NCI-H2081 (cell line): ENCODE data around the gene NUP43.
"Not testable (repeated sequence)": the region's sequence is repeated elsewhere in the genome, so short reads cannot be mapped to it uniquely, and the experiment has no call there.

Experiments used
- DNase-seq, 2 experiments: peaks; one replicate each; lab custom pipeline; 2025; lab: John Stamatoyannopoulos, UW

Gene NUP43

GRCh38 chr6:149694921-149695320 lies 51.4 kb downstream of the NUP43 start:
- no peak for DNase-seq

GRCh38 chr6:149691201-149691600 lies 55.1 kb downstream of the NUP43 start:
- no peak for DNase-seq

- DNase-seq = no peak
These were observed 60.1 kb downstream of the NUP43 start for GRCh38 chr6:149686230-149686629.

- DNase-seq = no peak
These were observed 63.0 kb downstream of the NUP43 start for GRCh38 chr6:149683256-149683859.

GRCh38 chr6:149681845-149682244 lies 64.5 kb downstream of the NUP43 start:
- DNase-seq = not testable (repeated sequence)

GRCh38 chr6:149681209-149681608 lies 65.1 kb downstream of the NUP43 start:
- DNase-seq = no peak

GRCh38 chr6:149680503-149680902 lies 65.8 kb downstream of the NUP43 start:
- no peak for DNase-seq
